Measurements from ENCODE around the gene LARGE1.

LARGE1 gene

GRCh38 chr22:33851240-33851639, 69.0 kb downstream of the LARGE1 start:
- H3K27me3 ChIP-seq (ENCODE audit: insufficient read depth, low read length, poor library complexity, severe bottlenecking) = no peaks in the 10 kb centered on the region
- no peak overlapping the region for H2AFZ ChIP-seq (ENCODE audit: low read length)
- H3K9ac ChIP-seq (ENCODE audit: low read depth, low read length, poor library complexity, severe bottlenecking) = no peak overlapping the region
- no peaks in the 10 kb centered on the region for H3F3A ChIP-seq (ENCODE audit: low read depth)
- H4K20me1 ChIP-seq (ENCODE audit: insufficient read depth, low read length, poor library complexity, severe bottlenecking) = no peaks in the 10 kb centered on the region
- no peak for TF ChIP-seq EZH2phosphoT487 (IDR thresholded peaks at IDR 0.05; ENCODE audit: borderline replicate concordance)
- TF ChIP-seq, protein P1, sequence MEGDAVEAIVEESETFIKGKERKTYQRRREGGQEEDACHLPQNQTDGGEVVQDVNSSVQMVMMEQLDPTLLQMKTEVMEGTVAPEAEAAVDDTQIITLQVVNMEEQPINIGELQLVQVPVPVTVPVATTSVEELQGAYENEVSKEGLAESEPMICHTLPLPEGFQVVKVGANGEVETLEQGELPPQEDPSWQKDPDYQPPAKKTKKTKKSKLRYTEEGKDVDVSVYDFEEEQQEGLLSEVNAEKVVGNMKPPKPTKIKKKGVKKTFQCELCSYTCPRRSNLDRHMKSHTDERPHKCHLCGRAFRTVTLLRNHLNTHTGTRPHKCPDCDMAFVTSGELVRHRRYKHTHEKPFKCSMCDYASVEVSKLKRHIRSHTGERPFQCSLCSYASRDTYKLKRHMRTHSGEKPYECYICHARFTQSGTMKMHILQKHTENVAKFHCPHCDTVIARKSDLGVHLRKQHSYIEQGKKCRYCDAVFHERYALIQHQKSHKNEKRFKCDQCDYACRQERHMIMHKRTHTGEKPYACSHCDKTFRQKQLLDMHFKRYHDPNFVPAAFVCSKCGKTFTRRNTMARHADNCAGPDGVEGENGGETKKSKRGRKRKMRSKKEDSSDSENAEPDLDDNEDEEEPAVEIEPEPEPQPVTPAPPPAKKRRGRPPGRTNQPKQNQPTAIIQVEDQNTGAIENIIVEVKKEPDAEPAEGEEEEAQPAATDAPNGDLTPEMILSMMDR (conservative IDR thresholded peaks at IDR 0.05; ENCODE audit: low read length) = no peak
- no peaks in the 10 kb centered on the region for H3K4me1 ChIP-seq (ENCODE audit: insufficient read depth, low read length, poor library complexity, severe bottlenecking)
- H3K9me2 ChIP-seq (replicated peaks; ENCODE audit: low read depth, low read length) = no peaks in the 10 kb centered on the region
- no peak overlapping the region for H3K4me3 ChIP-seq (ENCODE audit: low read length, poor library complexity, severe bottlenecking)
- H3K79me2 ChIP-seq (ENCODE audit: insufficient read depth, low read length) = no peaks in the 10 kb centered on the region
- H3K9me3 ChIP-seq (ENCODE audit: insufficient read depth, low read depth, low read length) = peaks cover 3% of the 10 kb centered on the region; the same call in 1 of the 2 replicates
- no peak overlapping the region for H3K4me2 ChIP-seq (ENCODE audit: low read depth, low read length, poor library complexity, severe bottlenecking)
- no peaks in the 10 kb centered on the region for H3K36me3 ChIP-seq (ENCODE audit: insufficient read depth, low read length)

DNA sequence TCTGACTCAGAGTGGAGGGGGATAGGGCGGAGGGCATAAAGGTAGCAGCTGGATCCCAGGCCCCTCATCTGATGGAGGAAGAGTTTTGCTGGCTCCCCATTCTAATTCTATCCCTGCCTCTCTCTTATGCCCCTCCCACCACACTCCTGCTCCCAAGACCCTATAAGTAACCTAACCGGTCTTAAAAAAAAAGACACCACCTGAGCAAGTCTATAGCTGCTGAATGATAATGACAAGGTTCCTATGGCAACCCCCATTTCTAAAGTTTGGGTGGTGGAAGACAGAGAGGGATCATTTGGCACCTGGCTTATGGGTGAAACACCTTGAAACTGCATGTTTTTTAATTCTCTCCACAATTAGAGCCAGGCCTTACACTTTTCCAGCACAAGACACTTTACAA, 69.6 kb downstream of the LARGE1 start:
- no peaks in the 10 kb centered on the region for H3K27me3 ChIP-seq (ENCODE audit: insufficient read depth, low read length, poor library complexity, severe bottlenecking)
- no peaks in the 10 kb centered on the region for H3K4me1 ChIP-seq (ENCODE audit: insufficient read depth, low read length, poor library complexity, severe bottlenecking)
- no peaks in the 10 kb centered on the region for H3K36me3 ChIP-seq (ENCODE audit: insufficient read depth, low read length)
- H3K9ac ChIP-seq (ENCODE audit: low read depth, low read length, poor library complexity, severe bottlenecking) = no peak overlapping the region
- no peak for TF ChIP-seq EZH2phosphoT487 (IDR thresholded peaks at IDR 0.05; ENCODE audit: borderline replicate concordance)
- TF ChIP-seq, protein P1 (conservative IDR thresholded peaks at IDR 0.05; ENCODE audit: low read length) = no peak
- H3K4me2 ChIP-seq (ENCODE audit: low read depth, low read length, poor library complexity, severe bottlenecking) = no peak overlapping the region
- peaks cover 3% of the 10 kb centered on the region; the same call in 1 of the 2 replicates for H3K9me3 ChIP-seq (ENCODE audit: insufficient read depth, low read depth, low read length)
- no peaks in the 10 kb centered on the region for H3K9me2 ChIP-seq (replicated peaks; ENCODE audit: low read depth, low read length)
- H4K20me1 ChIP-seq (ENCODE audit: insufficient read depth, low read length, poor library complexity, severe bottlenecking) = no peaks in the 10 kb centered on the region
- no peaks in the 10 kb centered on the region for H3F3A ChIP-seq (ENCODE audit: low read depth)
- no peak overlapping the region for H2AFZ ChIP-seq (ENCODE audit: low read length)
- H3K79me2 ChIP-seq (ENCODE audit: insufficient read depth, low read length) = no peaks in the 10 kb centered on the region
- no peak overlapping the region for H3K4me3 ChIP-seq (ENCODE audit: low read length, poor library complexity, severe bottlenecking)

DNA sequence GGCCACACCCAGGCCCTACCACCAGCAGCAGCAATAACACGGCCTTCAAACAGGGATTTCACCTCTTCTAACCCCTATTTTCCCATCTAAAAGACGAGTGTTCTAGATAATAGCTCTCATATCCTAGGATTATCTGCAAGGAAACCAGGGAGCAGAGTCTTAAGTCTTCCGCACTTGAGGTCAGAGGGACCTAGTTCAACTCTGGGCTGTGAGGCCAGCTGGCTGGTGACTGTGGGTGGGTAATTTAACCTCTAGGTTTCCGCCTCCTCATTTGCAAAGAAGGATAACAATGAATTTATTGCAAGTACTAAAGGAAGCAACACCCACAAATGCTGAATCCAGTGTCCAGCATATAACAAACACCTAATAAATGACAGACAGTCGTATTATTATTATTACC, 70.1 kb downstream of the LARGE1 start:
- H3K9ac ChIP-seq (ENCODE audit: low read depth, low read length, poor library complexity, severe bottlenecking) = no peak overlapping the region
- no peaks in the 10 kb centered on the region for H3F3A ChIP-seq (ENCODE audit: low read depth)
- no peaks in the 10 kb centered on the region for H3K79me2 ChIP-seq (ENCODE audit: insufficient read depth, low read length)
- H3K4me1 ChIP-seq (ENCODE audit: insufficient read depth, low read length, poor library complexity, severe bottlenecking) = no peaks in the 10 kb centered on the region
- H3K27me3 ChIP-seq (ENCODE audit: insufficient read depth, low read length, poor library complexity, severe bottlenecking) = no peaks in the 10 kb centered on the region
- no peak overlapping the region for H3K4me2 ChIP-seq (ENCODE audit: low read depth, low read length, poor library complexity, severe bottlenecking)
- no peaks in the 10 kb centered on the region for H4K20me1 ChIP-seq (ENCODE audit: insufficient read depth, low read length, poor library complexity, severe bottlenecking)
- no peak overlapping the region for H3K4me3 ChIP-seq (ENCODE audit: low read length, poor library complexity, severe bottlenecking)
- H3K9me2 ChIP-seq (replicated peaks; ENCODE audit: low read depth, low read length) = no peaks in the 10 kb centered on the region
- no peaks in the 10 kb centered on the region for H3K36me3 ChIP-seq (ENCODE audit: insufficient read depth, low read length)
- TF ChIP-seq, protein P1 (conservative IDR thresholded peaks at IDR 0.05; ENCODE audit: low read length) = no peak
- TF ChIP-seq EZH2phosphoT487 (IDR thresholded peaks at IDR 0.05; ENCODE audit: borderline replicate concordance) = no peak
- peaks cover 3% of the 10 kb centered on the region; the same call in 1 of the 2 replicates for H3K9me3 ChIP-seq (ENCODE audit: insufficient read depth, low read depth, low read length)
- H2AFZ ChIP-seq (ENCODE audit: low read length) = no peak overlapping the region
